Measurements from ENCODE around the gene CAMKK2. TPM values are rescaled to one million over a fixed set of nuclear protein-coding genes. Genes with fewer than 3 reads are reported as not detected.

Gene CAMKK2
- total and polyA plus RNA-seq, 9 of the 15 experiments (the other 6 are each of a cell fraction or from before 2014, with no cell fraction given), result 4.3 to 32.0 (median 18.2) TPM

- peaks cover 18% of the 10 kb centered on the region; the same call in 1 of the 3 replicates for H3K36me3 ChIP-seq (ENCODE audit: control insufficient read depth, insufficient read depth, low read length)
- H3K9me1 ChIP-seq (ENCODE audit: control insufficient read depth, insufficient read depth, low read length), result no peaks in the 10 kb centered on the region
- no peak for ATAC-seq
- BruUV-seq (replicated peaks), result no TSS peak
- WGBS (ENCODE audit: insufficient coverage, low coverage, missing lambda C conversion rate), result 90% methylated on average over 14 of the region's 14 CpGs
- no peak overlapping the region for H3K27ac ChIP-seq (ENCODE audit: extremely low read depth, low read depth, low read length)
- ChIA-PET CTCF (ENCODE audit: low intra/inter-chr PET ratio) (no interaction called here), POLR2A (interaction anchor here (0.7 to 0.9 kb wide), 2 partner anchors 30 to 201 kb away, joined by 3 read pairs; no protein-coding TSS in a partner anchor)
- intact Hi-C loops (cut with micrococcal nuclease), result no loop called here
- H2AFZ ChIP-seq (ENCODE audit: low read depth, low read length), result no peak overlapping the region
- H3K27me3 ChIP-seq (ENCODE audit: control insufficient read depth in 2 of 2, insufficient read depth in 2 of 2, low read length in 2 of 2), result no peaks in the 10 kb centered on the region
- no peak overlapping the region for H3K4me3 ChIP-seq
- no peak for DNase-seq (ENCODE audit: extremely low read depth in 1 of 4, low spot score in 3 of 4)
- H3K4me1 ChIP-seq (replicated peaks in 1 of 2; ENCODE audit: control insufficient read depth in 2 of 2, insufficient read depth in 2 of 2, low read length in 2 of 2), result peaks cover 0 to 12% of the 10 kb centered on the region in 2 experiments; a peak in 1 of 5 replicates
- H3K4me2 ChIP-seq (ENCODE audit: insufficient read depth, low read length), result no peak overlapping the region
- no peak overlapping the region for H3K9ac ChIP-seq (ENCODE audit: insufficient read depth in 1 of 2, low read depth in 2 of 2, low read length in 2 of 2)
- no peak for FAIRE-seq
- no peaks in the 10 kb centered on the region for H4K20me1 ChIP-seq (replicated peaks; ENCODE audit: control insufficient read depth, insufficient read depth, low read length)
- no peaks in the 10 kb centered on the region for H3K9me3 ChIP-seq (replicated peaks; ENCODE audit: control insufficient read depth, insufficient read depth, low read depth, low read length)
- in situ Hi-C loops (cut with MboI), result no loop called here
- TF ChIP-seq SAFB (IDR thresholded peaks at IDR 0.05; ENCODE audit: borderline replicate concordance, low read depth, low read length) (no peak), ZBTB5 (IDR thresholded peaks at IDR 0.05) (no peak), ARNT (IDR thresholded peaks at IDR 0.05) (no peak), PURB (CRISPR knock-in tag; IDR thresholded peaks at IDR 0.05; ENCODE audit: low read depth) (no peak), ZBTB11 (CRISPR knock-in tag; IDR thresholded peaks at IDR 0.05) (no peak), ATF4 (CRISPR knock-in tag; IDR thresholded peaks at IDR 0.05) (no peak), SP1 (CRISPR knock-in tag; IDR thresholded peaks at IDR 0.05) (no peak), EWSR1 (IDR thresholded peaks at IDR 0.05; ENCODE audit: borderline replicate concordance, low read depth, partially characterized antibody) (no peak), CTBP1 (IDR thresholded peaks at IDR 0.05; ENCODE audit: borderline replicate concordance) (no peak)
- no peaks in the 10 kb centered on the region for H3K79me2 ChIP-seq (ENCODE audit: control insufficient read depth, insufficient read depth, low read length)
These were observed 63.4 kb downstream of the CAMKK2 start for GRCh38 chr12:121232977-121233627.

Measured in K562 (cell line).